Measurements from ENCODE around the gene ATP5F1C.

DNA sequence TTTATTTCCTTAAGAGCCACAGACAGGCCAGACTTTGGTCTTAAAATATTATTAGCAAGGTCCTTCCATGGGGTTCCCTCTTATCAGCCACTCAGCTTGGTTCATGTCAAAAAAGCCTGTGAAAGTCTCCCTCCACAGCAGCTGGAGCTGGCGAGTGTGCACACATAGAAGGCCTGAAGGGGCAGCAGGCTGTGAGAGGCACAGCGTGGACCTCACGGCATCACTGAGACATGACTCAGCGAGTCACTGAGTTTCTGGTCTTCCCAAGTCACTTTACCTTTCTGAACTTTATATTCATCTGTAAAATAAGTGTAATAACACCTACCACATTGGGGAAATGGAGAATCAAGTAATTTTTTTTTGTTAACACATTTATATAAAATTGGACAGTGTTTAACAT, 39.0 kb downstream of the ATP5F1C start:
- TF ChIP-seq, protein P1, sequence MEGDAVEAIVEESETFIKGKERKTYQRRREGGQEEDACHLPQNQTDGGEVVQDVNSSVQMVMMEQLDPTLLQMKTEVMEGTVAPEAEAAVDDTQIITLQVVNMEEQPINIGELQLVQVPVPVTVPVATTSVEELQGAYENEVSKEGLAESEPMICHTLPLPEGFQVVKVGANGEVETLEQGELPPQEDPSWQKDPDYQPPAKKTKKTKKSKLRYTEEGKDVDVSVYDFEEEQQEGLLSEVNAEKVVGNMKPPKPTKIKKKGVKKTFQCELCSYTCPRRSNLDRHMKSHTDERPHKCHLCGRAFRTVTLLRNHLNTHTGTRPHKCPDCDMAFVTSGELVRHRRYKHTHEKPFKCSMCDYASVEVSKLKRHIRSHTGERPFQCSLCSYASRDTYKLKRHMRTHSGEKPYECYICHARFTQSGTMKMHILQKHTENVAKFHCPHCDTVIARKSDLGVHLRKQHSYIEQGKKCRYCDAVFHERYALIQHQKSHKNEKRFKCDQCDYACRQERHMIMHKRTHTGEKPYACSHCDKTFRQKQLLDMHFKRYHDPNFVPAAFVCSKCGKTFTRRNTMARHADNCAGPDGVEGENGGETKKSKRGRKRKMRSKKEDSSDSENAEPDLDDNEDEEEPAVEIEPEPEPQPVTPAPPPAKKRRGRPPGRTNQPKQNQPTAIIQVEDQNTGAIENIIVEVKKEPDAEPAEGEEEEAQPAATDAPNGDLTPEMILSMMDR (conservative IDR thresholded peaks at IDR 0.05; ENCODE audit: low read depth in 2 of 2) = no peak
- TF ChIP-seq NANOG (IDR thresholded peaks at IDR 0.05; ENCODE audit: borderline replicate concordance) (no peak), STAT1 (IDR thresholded peaks at IDR 0.05; ENCODE audit: unreplicated experiment) (no peak), POLR2AphosphoS5 (IDR thresholded peaks at IDR 0.05; ENCODE audit: low read depth) (no peak), EZH2phosphoT487 (IDR thresholded peaks at IDR 0.05; ENCODE audit: unreplicated experiment) (no peak), EZH2 (IDR thresholded peaks at IDR 0.05; ENCODE audit: low read depth, unreplicated experiment) (no peak), CREB1 (CRISPR knock-in tag; IDR thresholded peaks at IDR 0.05; ENCODE audit: low read depth) (no peak), ZNF114 (CRISPR knock-in tag; IDR thresholded peaks at IDR 0.05) (no peak), JUNB (IDR thresholded peaks at IDR 0.05; ENCODE audit: unreplicated experiment) (no peak)
- TF ChIP-seq, protein P2, sequence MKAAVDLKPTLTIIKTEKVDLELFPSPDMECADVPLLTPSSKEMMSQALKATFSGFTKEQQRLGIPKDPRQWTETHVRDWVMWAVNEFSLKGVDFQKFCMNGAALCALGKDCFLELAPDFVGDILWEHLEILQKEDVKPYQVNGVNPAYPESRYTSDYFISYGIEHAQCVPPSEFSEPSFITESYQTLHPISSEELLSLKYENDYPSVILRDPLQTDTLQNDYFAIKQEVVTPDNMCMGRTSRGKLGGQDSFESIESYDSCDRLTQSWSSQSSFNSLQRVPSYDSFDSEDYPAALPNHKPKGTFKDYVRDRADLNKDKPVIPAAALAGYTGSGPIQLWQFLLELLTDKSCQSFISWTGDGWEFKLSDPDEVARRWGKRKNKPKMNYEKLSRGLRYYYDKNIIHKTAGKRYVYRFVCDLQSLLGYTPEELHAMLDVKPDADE (IDR thresholded peaks at IDR 0.05) = no peak
- TF ChIP-seq, protein P3, sequence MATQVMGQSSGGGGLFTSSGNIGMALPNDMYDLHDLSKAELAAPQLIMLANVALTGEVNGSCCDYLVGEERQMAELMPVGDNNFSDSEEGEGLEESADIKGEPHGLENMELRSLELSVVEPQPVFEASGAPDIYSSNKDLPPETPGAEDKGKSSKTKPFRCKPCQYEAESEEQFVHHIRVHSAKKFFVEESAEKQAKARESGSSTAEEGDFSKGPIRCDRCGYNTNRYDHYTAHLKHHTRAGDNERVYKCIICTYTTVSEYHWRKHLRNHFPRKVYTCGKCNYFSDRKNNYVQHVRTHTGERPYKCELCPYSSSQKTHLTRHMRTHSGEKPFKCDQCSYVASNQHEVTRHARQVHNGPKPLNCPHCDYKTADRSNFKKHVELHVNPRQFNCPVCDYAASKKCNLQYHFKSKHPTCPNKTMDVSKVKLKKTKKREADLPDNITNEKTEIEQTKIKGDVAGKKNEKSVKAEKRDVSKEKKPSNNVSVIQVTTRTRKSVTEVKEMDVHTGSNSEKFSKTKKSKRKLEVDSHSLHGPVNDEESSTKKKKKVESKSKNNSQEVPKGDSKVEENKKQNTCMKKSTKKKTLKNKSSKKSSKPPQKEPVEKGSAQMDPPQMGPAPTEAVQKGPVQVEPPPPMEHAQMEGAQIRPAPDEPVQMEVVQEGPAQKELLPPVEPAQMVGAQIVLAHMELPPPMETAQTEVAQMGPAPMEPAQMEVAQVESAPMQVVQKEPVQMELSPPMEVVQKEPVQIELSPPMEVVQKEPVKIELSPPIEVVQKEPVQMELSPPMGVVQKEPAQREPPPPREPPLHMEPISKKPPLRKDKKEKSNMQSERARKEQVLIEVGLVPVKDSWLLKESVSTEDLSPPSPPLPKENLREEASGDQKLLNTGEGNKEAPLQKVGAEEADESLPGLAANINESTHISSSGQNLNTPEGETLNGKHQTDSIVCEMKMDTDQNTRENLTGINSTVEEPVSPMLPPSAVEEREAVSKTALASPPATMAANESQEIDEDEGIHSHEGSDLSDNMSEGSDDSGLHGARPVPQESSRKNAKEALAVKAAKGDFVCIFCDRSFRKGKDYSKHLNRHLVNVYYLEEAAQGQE (IDR thresholded peaks at IDR 0.05; ENCODE audit: unreplicated experiment) = no peak
- TF ChIP-seq, protein P4, sequence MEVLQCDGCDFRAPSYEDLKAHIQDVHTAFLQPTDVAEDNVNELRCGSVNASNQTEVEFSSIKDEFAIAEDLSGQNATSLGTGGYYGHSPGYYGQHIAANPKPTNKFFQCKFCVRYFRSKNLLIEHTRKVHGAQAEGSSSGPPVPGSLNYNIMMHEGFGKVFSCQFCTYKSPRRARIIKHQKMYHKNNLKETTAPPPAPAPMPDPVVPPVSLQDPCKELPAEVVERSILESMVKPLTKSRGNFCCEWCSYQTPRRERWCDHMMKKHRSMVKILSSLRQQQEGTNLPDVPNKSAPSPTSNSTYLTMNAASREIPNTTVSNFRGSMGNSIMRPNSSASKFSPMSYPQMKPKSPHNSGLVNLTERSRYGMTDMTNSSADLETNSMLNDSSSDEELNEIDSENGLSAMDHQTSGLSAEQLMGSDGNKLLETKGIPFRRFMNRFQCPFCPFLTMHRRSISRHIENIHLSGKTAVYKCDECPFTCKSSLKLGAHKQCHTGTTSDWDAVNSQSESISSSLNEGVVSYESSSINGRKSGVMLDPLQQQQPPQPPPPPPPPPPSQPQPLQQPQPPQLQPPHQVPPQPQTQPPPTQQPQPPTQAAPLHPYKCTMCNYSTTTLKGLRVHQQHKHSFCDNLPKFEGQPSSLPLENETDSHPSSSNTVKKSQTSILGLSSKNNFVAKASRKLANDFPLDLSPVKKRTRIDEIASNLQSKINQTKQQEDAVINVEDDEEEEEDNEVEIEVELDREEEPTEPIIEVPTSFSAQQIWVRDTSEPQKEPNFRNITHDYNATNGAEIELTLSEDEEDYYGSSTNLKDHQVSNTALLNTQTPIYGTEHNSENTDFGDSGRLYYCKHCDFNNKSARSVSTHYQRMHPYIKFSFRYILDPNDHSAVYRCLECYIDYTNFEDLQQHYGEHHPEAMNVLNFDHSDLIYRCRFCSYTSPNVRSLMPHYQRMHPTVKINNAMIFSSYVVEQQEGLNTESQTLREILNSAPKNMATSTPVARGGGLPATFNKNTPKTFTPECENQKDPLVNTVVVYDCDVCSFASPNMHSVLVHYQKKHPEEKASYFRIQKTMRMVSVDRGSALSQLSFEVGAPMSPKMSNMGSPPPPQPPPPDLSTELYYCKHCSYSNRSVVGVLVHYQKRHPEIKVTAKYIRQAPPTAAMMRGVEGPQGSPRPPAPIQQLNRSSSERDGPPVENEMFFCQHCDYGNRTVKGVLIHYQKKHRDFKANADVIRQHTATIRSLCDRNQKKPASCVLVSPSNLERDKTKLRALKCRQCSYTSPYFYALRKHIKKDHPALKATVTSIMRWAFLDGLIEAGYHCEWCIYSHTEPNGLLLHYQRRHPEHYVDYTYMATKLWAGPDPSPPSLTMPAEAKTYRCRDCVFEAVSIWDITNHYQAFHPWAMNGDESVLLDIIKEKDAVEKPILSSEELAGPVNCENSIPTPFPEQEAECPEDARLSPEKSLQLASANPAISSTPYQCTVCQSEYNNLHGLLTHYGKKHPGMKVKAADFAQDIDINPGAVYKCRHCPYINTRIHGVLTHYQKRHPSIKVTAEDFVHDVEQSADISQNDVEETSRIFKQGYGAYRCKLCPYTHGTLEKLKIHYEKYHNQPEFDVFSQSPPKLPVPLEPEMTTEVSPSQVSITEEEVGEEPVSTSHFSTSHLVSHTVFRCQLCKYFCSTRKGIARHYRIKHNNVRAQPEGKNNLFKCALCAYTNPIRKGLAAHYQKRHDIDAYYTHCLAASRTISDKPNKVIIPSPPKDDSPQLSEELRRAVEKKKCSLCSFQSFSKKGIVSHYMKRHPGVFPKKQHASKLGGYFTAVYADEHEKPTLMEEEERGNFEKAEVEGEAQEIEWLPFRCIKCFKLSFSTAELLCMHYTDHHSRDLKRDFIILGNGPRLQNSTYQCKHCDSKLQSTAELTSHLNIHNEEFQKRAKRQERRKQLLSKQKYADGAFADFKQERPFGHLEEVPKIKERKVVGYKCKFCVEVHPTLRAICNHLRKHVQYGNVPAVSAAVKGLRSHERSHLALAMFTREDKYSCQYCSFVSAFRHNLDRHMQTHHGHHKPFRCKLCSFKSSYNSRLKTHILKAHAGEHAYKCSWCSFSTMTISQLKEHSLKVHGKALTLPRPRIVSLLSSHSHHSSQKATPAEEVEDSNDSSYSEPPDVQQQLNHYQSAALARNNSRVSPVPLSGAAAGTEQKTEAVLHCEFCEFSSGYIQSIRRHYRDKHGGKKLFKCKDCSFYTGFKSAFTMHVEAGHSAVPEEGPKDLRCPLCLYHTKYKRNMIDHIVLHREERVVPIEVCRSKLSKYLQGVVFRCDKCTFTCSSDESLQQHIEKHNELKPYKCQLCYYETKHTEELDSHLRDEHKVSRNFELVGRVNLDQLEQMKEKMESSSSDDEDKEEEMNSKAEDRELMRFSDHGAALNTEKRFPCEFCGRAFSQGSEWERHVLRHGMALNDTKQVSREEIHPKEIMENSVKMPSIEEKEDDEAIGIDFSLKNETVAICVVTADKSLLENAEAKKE (CRISPR knock-in tag; IDR thresholded peaks at IDR 0.05) = no peak

Data from GM23338 (cell line).